ENCODE results near the gene ATF1. TPM values are rescaled to one million over a fixed set of nuclear protein-coding genes. Genes with fewer than 3 reads are reported as not detected.
"Not testable (repeated sequence)": the region's sequence is repeated elsewhere in the genome, so short reads cannot be mapped to it uniquely, and the experiment has no call there.

ATF1 gene
- total RNA-seq, 1 donor from 2014 or later = 29.5 TPM

GRCh38 chr12:50855679-50856078 is 91.8 kb downstream of the ATF1 start:
- not testable (repeated sequence) for DNase-seq (ENCODE audit: low spot score)

- DNase-seq (ENCODE audit: low spot score) = no peak
Measured at GRCh38 chr12:50859621-50860310, 95.9 kb downstream of the ATF1 start.

GRCh38 chr12:50862316-50862715 is 98.4 kb downstream of the ATF1 start:
- DNase-seq (ENCODE audit: low spot score) = no peak

- no peak for DNase-seq (ENCODE audit: low spot score)
Measured at GRCh38 chr12:50865266-50865665, 101.4 kb downstream of the ATF1 start.

- DNase-seq (ENCODE audit: low spot score) = not testable (repeated sequence)
Measured at GRCh38 chr12:50868881-50869280, 105.0 kb downstream of the ATF1 start.

Other genes with a start within 250 kb of the ATF1 start
- not detected for gene TMPRSS12, start 78.8 kb downstream of the ATF1 start, total RNA-seq
- not detected for gene HIGD1C, start 188.4 kb downstream of the ATF1 start, total RNA-seq